Amygdala (tissue), 56 donors: ENCODE results near the gene DRAP1.

Experiments
- DNase-seq, 56 donors: peaks; one replicate each; lab custom pipeline; 2025; lab: John Stamatoyannopoulos, UW

The DRAP1 gene

DNA sequence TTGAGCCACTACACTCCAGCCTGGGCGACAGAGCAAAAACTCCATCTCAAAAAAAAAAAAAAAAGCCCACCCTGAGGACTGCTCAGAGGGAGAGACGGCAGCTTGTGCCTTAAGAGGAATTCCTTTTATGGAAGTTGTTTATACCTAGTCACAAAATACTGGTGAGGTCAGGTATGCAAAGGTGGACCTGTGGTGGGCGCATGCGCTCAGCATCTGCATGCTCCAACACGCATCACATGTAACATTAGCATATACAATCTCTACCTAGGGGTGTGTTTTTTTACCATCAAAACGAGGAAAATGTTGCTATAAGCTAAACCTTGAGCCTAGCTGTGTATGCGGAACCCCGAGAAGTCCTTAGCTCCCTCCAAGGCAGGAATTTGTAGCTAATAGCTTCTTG lies 35.5 kb downstream of the DRAP1 start:
- no peak for DNase-seq

- DNase-seq, result no peak
Measured at GRCh38 chr11:65958291-65958690, 39.1 kb downstream of the DRAP1 start.

DNA sequence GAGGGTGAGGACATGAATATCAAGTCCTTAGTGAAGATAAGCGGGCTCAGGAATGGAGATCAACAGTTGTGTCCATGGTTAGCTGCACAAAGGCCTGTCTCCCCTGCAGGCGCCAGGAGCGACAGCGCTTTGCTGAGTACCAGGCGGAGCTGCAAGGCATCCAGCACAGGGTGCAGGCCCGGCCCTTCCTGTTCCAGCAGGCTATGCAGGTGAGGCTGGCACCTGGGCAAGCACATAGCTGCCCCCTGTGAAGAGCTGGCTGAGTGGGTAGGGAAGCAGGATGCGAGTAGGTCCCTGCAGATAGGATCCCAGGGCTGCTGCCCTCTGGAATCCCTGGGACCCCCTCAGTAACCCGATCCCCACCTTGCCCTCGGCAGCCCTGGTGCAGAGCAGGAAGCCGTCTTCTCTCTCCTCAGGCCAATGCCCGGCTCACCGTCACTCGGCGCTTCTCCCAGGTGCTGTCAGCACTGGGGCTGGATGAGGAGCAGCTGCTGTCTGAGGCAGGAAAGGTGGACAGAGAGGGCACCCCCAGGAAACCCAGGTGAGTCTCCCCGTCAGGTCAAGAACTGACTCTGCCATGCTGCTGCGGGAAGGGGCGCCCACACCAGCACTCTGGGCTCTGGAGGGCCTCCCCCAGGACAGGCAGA lies 39.7 kb downstream of the DRAP1 start:
- DNase-seq, result no peak

DNA sequence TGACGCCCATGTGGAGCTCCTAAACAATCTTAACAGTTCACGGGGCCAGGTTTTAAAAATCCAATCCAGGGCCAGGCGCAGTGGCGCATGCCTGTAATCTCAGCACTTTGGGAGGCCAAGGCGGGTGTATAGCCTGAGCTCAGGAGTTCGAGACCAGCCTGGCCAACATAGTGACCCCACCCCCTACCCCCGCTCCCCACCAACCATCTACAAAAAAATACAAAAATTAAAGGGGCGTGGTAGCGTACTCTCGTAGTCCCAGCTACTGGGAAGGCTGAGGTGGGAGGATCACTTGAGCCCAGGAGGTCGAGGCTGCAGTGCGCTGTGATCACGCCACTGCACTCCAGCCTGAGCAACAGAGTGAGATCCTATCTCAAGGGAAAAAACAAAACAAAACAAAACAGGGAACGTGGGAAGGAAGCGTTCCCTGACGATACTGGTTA lies 41.6 kb downstream of the DRAP1 start:
- DNase-seq, result no peak

DNA sequence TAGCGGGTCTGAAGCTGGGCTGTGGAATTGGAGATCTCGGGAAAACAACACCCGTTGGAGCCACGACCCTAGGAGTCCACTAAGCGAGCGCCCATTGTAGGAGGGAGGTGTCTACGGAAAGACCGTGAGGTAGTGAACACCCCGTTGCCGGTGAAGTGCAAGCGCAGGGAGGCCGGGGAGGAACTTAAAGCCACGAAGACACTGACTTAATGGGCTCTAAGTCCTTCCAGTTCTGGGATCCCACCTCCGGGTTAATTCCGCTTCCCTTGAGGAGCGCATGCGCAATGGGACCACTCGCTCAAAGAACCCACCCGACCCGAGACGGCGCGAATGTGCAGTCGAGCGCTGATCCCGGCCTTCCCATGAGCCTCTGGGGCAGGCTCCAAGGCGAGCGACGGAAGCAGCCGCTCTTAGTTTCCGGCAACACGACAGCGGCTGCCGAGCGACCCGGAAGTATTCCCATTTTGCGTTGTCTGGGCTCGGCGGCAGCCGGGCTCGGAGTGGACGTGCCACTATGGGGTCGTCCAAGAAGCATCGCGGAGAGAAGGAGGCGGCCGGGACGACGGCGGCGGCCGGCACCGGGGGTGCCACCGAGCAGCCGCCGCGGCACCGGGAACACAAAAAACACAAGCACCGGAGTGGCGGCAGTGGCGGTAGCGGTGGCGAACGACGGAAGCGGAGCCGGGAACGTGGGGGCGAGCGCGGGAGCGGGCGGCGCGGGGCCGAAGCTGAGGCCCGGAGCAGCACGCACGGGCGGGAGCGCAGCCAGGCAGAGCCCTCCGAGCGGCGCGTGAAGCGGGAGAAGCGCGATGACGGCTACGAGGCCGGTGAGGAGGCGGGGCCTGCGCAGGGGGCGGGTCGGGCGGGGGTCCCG lies 42.3 kb downstream of the DRAP1 start, which contains the start of gene SART1:
Gene SART1 (plus strand): TSS at position 468 of the 874 bp plus-strand sequence. CDS start 47 bp downstream, at position 515.
- DNase-seq, result peak; percentile 74 to 99 (median 95)

GRCh38 chr11:65962141-65962564 lies 42.9 kb downstream of the DRAP1 start:
- no peak for DNase-seq

DNA sequence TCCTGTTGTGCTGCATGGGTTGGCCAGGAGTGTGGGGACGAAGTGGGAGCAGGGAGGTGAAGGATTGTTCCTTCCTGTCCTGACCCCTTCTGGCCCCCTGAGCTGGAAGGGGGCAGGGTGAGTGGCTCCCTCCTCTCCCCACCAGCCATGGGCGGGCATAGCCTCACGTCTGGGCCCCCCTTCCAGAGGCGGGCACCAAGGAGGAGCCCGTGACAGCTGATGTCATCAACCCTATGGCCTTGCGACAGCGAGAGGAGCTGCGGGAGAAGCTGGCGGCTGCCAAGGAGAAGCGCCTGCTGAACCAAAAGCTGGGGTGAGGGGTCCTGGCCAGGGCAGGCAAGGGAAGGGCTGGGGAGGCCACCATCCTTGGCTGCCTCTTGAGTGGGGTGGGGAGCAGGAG lies 45.7 kb downstream of the DRAP1 start:
- no peak for DNase-seq

- DNase-seq, result no peak
Measured at GRCh38 chr11:65965986-65966762, 46.9 kb downstream of the DRAP1 start.

GRCh38 chr11:65967329-65967934 lies 48.2 kb downstream of the DRAP1 start:
- no peak for DNase-seq

DNA sequence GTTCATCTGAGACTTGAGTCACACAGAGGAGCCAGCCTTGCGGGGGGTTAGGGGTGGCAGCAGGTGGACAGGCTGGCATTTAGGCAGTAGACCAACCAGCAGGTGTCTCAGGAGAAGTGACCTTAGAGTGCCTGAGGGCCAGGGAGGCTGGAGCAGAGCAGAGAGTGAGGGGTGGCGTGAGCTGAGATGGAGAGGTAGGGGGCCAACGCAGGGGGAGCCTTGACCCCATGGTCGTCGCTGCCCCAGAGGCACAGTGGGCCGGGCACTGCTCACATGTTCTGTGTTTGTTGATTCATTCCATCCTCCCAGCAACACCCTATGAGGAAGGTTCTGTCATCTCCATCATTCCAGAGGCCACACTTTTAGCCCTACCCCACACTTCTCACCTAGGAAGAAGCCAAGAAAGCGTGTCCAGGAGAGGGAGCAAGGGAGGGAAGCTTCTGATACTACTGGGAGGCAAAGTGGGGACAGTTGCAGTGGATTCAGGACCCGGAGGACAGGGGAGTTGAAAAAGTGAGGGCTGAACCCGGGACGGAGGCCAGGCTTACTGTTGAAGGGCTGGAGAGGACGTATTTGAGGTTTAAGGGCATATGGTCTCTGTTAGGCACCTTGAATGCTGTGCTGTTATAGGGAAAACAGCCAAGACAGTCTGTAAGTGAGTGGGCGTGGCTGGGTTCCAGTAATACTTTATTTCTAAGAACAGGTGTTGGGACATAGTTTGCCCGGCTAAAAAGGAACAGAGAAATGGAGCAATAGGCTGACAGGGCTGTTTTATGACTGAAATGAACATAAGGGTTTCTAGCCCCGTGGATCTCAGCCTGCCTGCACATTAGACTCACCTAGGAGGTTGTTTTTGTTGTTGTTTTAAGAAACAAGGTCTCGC lies 49.6 kb downstream of the DRAP1 start:
- DNase-seq, result no peak
